A673 (cell line): ENCODE data around the gene HMGXB4.

Source experiments
- EZH2 ChIP-seq: fragments of 200-600 bp; sonication (generic); IDR thresholded peaks from 2 replicates; pipeline ENCODE4 v1.6.1; 2017; ENCODE audit warnings: borderline replicate concordance, low read depth, mild to moderate bottlenecking, mixed read lengths, antibody characterized with exemption, low read length; ENCODE audit not compliant: poor library complexity, severe bottlenecking
- TF ChIP-seq, protein P1 (sequence below): fragments of 300-800, 200-600 bp; sonication (generic); conservative IDR thresholded peaks from 2 replicates; pipeline ENCODE4 v1.5.1; 2017; ENCODE audit warnings: low read depth, mild to moderate bottlenecking, antibody characterized with exemption, low read length, moderate library complexity, mixed read lengths

DNA sequence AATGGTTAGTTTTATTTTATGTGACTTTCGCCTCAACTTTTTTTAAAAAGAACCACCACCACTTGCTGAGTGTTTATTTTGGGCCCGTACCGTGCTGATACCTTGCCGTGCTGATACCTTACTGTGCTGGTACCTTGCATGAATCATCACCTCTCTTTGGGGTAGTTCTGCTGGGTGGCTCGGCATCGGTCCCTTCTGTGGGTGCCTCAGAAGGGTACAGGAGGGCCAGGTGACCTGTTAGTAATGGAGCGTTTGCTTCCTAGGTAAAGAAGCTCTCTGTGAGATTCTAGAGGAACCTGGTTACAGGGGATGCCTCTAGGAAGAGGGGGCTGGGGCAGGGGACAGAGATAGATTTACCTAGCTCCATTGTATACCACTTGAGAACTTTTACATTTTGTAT, 59.5 kb downstream of the HMGXB4 start:
- TF ChIP-seq, protein P1, sequence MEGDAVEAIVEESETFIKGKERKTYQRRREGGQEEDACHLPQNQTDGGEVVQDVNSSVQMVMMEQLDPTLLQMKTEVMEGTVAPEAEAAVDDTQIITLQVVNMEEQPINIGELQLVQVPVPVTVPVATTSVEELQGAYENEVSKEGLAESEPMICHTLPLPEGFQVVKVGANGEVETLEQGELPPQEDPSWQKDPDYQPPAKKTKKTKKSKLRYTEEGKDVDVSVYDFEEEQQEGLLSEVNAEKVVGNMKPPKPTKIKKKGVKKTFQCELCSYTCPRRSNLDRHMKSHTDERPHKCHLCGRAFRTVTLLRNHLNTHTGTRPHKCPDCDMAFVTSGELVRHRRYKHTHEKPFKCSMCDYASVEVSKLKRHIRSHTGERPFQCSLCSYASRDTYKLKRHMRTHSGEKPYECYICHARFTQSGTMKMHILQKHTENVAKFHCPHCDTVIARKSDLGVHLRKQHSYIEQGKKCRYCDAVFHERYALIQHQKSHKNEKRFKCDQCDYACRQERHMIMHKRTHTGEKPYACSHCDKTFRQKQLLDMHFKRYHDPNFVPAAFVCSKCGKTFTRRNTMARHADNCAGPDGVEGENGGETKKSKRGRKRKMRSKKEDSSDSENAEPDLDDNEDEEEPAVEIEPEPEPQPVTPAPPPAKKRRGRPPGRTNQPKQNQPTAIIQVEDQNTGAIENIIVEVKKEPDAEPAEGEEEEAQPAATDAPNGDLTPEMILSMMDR: no peak
- no peak for TF ChIP-seq EZH2
